Measurements from ENCODE around the gene MN1. TPM values are rescaled to one million over a fixed set of nuclear protein-coding genes. Genes with fewer than 3 reads are reported as not detected.

The MN1 gene
- total and polyA plus RNA-seq, 2 donors (not counting 1 experiment from before 2014, with no cell fraction given): 0.02 to 0.12 TPM

- H4K20me1 ChIP-seq (ENCODE audit: control insufficient read depth, insufficient read depth, low read length, poor library complexity, severe bottlenecking): no peaks in the 10 kb centered on the region
- intact Hi-C loops (cut with micrococcal nuclease): no loop called here
- ChIA-PET CTCF (no interaction called here), POLR2A (no interaction called here)
- H3K79me2 ChIP-seq (ENCODE audit: control insufficient read depth, insufficient read depth, low read length): no peaks in the 10 kb centered on the region
- no peak overlapping the region for H3K9ac ChIP-seq (ENCODE audit: low read length)
- no peak overlapping the region for H3K27ac ChIP-seq (ENCODE audit: low read length in 2 of 2)
- H3K27me3 Mint-ChIP-seq: no peaks in the 10 kb centered on the region
- H3K4me1 Mint-ChIP-seq: no peaks in the 10 kb centered on the region
- TF ChIP-seq, protein P1, sequence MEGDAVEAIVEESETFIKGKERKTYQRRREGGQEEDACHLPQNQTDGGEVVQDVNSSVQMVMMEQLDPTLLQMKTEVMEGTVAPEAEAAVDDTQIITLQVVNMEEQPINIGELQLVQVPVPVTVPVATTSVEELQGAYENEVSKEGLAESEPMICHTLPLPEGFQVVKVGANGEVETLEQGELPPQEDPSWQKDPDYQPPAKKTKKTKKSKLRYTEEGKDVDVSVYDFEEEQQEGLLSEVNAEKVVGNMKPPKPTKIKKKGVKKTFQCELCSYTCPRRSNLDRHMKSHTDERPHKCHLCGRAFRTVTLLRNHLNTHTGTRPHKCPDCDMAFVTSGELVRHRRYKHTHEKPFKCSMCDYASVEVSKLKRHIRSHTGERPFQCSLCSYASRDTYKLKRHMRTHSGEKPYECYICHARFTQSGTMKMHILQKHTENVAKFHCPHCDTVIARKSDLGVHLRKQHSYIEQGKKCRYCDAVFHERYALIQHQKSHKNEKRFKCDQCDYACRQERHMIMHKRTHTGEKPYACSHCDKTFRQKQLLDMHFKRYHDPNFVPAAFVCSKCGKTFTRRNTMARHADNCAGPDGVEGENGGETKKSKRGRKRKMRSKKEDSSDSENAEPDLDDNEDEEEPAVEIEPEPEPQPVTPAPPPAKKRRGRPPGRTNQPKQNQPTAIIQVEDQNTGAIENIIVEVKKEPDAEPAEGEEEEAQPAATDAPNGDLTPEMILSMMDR (IDR thresholded peaks at IDR 0.05): no peak
- TF ChIP-seq EZH2 (IDR thresholded peaks at IDR 0.05; ENCODE audit: borderline replicate concordance, insufficient read depth, low read depth, low read length, poor library complexity, severe bottlenecking): no peak
- no peak overlapping the region for H3K4me3 ChIP-seq (ENCODE audit: control extremely low read depth in 1 of 5, extremely low read depth in 1 of 5, insufficient read depth in 1 of 5, low read depth in 2 of 5, low read length in 4 of 5)
- H3K36me3 ChIP-seq (replicated peaks in 1 of 2; ENCODE audit: control extremely low read depth in 1 of 2, control insufficient read depth in 1 of 2, extremely low read depth in 1 of 2, insufficient read depth in 2 of 2, low read length in 1 of 2): peaks cover 0 to 19% of the 10 kb centered on the region in 2 experiments
- DNase-seq (no peak), ATAC-seq (ENCODE audit: low read depth) (no peak)
- H3K4me1 ChIP-seq (ENCODE audit: control insufficient read depth in 2 of 2, insufficient read depth in 2 of 2, low read length in 2 of 2): no peaks in the 10 kb centered on the region
- H3K27me3 ChIP-seq (replicated peaks in 1 of 4; ENCODE audit: control extremely low read depth in 1 of 4, control insufficient read depth in 3 of 4, insufficient read depth in 4 of 4, low read length in 3 of 4): no peaks in the 10 kb centered on the region
- no peak overlapping the region for H3K4me2 ChIP-seq (replicated peaks; ENCODE audit: low read depth, low read length, poor library complexity, severe bottlenecking)
- no peaks in the 10 kb centered on the region for H3K9me3 Mint-ChIP-seq (ENCODE audit: insufficient read depth)
- peaks cover 0 to 3% (median 0%) of the 10 kb centered on the region in 3 donors for H3K9me3 ChIP-seq (ENCODE audit: control extremely low read depth in 1 of 3, control insufficient read depth in 2 of 3, insufficient read depth in 1 of 3, low read length in 2 of 3)
- no peak overlapping the region for H3K27ac Mint-ChIP-seq
- WGBS (ENCODE audit: insufficient coverage): 97% methylated on average over 13 of the region's 20 CpGs
- no peak overlapping the region for H2AFZ ChIP-seq (ENCODE audit: insufficient read depth, low read depth, low read length, poor library complexity, severe bottlenecking)
- H3K4me3 Mint-ChIP-seq: no peak overlapping the region
These were observed 43.4 kb upstream of the MN1 start for GRCh38 chr22:27844656-27845591.

DNA sequence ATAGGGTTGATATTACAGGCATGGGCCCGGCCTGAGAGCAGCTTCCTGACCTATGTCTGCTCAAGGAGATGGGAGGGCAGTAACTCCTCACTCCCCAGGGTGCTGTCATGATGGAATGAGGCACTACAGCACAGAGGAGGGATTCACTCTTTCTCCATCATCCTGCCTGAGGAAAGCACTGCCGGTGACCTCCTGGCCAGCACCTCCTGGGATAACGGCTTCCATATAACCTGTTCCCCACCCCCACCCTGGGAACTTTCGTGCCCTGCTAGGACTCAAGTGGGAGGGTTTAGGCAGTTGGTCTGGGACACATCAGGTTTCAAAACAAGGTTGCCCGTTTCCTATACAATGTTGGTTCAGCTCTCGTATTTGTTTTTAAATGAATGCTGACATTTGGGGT, 42.7 kb upstream of the MN1 start:
- Mint-ChIP-seq H3K27ac (no peak overlapping the region), H3K4me3 (no peak overlapping the region), H3K27me3 (no peaks in the 10 kb centered on the region), H3K4me1 (no peaks in the 10 kb centered on the region), H3K9me3 (ENCODE audit: insufficient read depth) (no peaks in the 10 kb centered on the region)
- Histone ChIP-seq H3K9ac (ENCODE audit: low read length) (no peak overlapping the region), H4K20me1 (ENCODE audit: control insufficient read depth, insufficient read depth, low read length, poor library complexity, severe bottlenecking) (no peaks in the 10 kb centered on the region), H3K4me2 (replicated peaks; ENCODE audit: low read depth, low read length, poor library complexity, severe bottlenecking) (no peak overlapping the region), H3K4me3 (ENCODE audit: control extremely low read depth in 1 of 5, extremely low read depth in 1 of 5, insufficient read depth in 1 of 5, low read depth in 2 of 5, low read length in 4 of 5) (no peak overlapping the region), H3K79me2 (ENCODE audit: control insufficient read depth, insufficient read depth, low read length) (no peaks in the 10 kb centered on the region), H2AFZ (ENCODE audit: insufficient read depth, low read depth, low read length, poor library complexity, severe bottlenecking) (no peak overlapping the region), H3K27me3 (replicated peaks in 1 of 4; ENCODE audit: control extremely low read depth in 1 of 4, control insufficient read depth in 3 of 4, insufficient read depth in 4 of 4, low read length in 3 of 4) (no peaks in the 10 kb centered on the region), H3K4me1 (ENCODE audit: control insufficient read depth in 2 of 2, insufficient read depth in 2 of 2, low read length in 2 of 2) (no peaks in the 10 kb centered on the region), H3K27ac (ENCODE audit: low read length in 2 of 2) (no peak overlapping the region), H3K9me3 (ENCODE audit: control extremely low read depth in 1 of 3, control insufficient read depth in 2 of 3, insufficient read depth in 1 of 3, low read length in 2 of 3) (peaks cover 0 to 3% (median 0%) of the 10 kb centered on the region in 3 donors), H3K36me3 (replicated peaks in 1 of 2; ENCODE audit: control extremely low read depth in 1 of 2, control insufficient read depth in 1 of 2, extremely low read depth in 1 of 2, insufficient read depth in 2 of 2, low read length in 1 of 2) (peaks cover 0 to 14% of the 10 kb centered on the region in 2 experiments)
- TF ChIP-seq EZH2 (IDR thresholded peaks at IDR 0.05; ENCODE audit: borderline replicate concordance, insufficient read depth, low read depth, low read length, poor library complexity, severe bottlenecking): no peak
- TF ChIP-seq, protein P1 (IDR thresholded peaks at IDR 0.05): no peak
- ChIA-PET CTCF (no interaction called here), POLR2A (no interaction called here)
- ATAC-seq (ENCODE audit: low read depth) (no peak), DNase-seq (no peak)
- 97% methylated on average over 4 of the region's 6 CpGs for WGBS (ENCODE audit: insufficient coverage)
- intact Hi-C loops (cut with micrococcal nuclease): no loop called here
